Measurements from ENCODE around the gene ADAMTS2. TPM values are rescaled to one million over a fixed set of nuclear protein-coding genes. Genes with fewer than 3 reads are reported as not detected.

Gene ADAMTS2
- total RNA-seq, 4 donors from 2014 or later = 2.3 to 10.6 (median 3.0) TPM

GRCh38 chr5:179153921-179154345, 191.3 kb downstream of the ADAMTS2 start:
- 93% methylated on average over 7 to 16 of the region's 22 CpGs for WGBS, 2 donors

DNA sequence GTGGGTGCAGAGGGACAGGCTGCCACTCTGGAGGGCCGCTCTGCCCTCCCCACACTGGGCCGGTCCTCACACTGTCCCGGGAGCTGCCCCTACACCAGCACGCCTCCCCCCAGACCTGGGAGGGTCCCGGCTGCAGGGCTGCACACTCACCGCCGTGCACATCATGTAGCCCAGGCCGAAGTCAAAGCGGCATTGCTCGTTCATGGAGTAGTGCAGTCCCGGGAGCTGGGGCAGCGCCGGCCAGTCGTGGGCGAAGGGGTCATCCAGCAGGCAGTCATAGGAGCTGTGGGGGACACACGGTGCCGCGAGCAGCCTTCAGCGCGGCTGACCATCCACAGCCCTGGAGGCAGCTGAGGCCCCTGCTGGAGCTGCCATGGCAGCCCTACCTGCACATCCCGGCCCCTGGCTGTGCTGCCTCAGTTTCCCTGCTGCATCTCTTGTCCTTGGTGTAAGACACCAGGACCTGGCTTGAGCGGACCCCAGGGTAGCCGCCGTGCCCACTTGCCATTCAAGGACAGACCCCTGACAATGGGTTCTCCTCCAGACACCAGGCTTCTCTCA, 191.8 kb downstream of the ADAMTS2 start:
- H3K4me3 ChIP-seq (ENCODE audit: low read depth, poor library complexity, severe bottlenecking) = no peak overlapping the region
- no peak for DNase-seq (ENCODE audit: low spot score in 2 of 2)
- TF ChIP-seq POLR2A (IDR thresholded peaks at IDR 0.05) = no peak
- no peak for TF ChIP-seq CTCF (IDR thresholded peaks at IDR 0.05)
- WGBS, 2 donors = 90 to 95% methylated on average over 14 to 19 of the region's 24 CpGs
- intact Hi-C loops (cut with DNase I; ENCODE audit: low total_unique reads) = no loop called here

More at GRCh38 chr5:179153921-179154345, 191.3 kb downstream of the ADAMTS2 start:
- no peak for TF ChIP-seq CTCF (IDR thresholded peaks at IDR 0.05)
- no peak for TF ChIP-seq POLR2A (IDR thresholded peaks at IDR 0.05)
- no peak overlapping the region for H3K4me3 ChIP-seq (ENCODE audit: low read depth, poor library complexity, severe bottlenecking)
- no peak for DNase-seq (ENCODE audit: low spot score in 2 of 2)
- intact Hi-C loops (cut with DNase I; ENCODE audit: low total_unique reads) = no loop called here

DNA sequence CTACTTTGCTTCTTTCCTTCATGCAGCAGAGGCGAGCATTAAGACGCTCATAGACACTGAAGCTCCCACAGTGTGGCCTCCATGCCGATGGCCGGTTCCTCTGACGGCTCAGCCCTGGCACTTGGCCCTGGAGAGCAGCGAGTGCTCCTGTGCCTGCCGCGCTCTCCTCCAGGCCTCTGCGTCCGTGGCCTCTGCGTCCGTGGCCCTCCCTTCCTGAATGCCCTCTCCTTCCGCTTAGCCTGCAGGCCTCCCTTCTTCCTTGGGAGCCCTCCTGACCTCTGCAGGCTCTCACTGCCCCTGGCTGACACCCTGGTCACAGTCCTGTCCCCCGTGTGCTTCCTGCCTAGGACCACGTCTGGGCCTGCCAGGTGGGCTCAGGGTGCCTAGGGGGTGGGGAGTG, 192.3 kb downstream of the ADAMTS2 start:
- no peak for TF ChIP-seq CTCF (IDR thresholded peaks at IDR 0.05)
- TF ChIP-seq POLR2A (IDR thresholded peaks at IDR 0.05) = no peak
- intact Hi-C loops (cut with DNase I; ENCODE audit: low total_unique reads) = no loop called here
- DNase-seq (ENCODE audit: low spot score in 2 of 2) = no peak
- H3K4me3 ChIP-seq (ENCODE audit: low read depth, poor library complexity, severe bottlenecking) = no peak overlapping the region
- 95% methylated on average over 15 of the region's 15 CpGs for WGBS, 2 donors

GRCh38 chr5:179152144-179152895, 192.9 kb downstream of the ADAMTS2 start:
- WGBS, 2 donors = 87 to 89% methylated on average over 13 to 18 of the region's 18 CpGs
- DNase-seq (ENCODE audit: low spot score in 2 of 2) = no peak
- intact Hi-C loops (cut with DNase I; ENCODE audit: low total_unique reads) = no loop called here
- H3K4me3 ChIP-seq (ENCODE audit: low read depth, poor library complexity, severe bottlenecking) = no peak overlapping the region
- TF ChIP-seq CTCF (IDR thresholded peaks at IDR 0.05) (no peak), POLR2A (IDR thresholded peaks at IDR 0.05) (no peak)

DNA sequence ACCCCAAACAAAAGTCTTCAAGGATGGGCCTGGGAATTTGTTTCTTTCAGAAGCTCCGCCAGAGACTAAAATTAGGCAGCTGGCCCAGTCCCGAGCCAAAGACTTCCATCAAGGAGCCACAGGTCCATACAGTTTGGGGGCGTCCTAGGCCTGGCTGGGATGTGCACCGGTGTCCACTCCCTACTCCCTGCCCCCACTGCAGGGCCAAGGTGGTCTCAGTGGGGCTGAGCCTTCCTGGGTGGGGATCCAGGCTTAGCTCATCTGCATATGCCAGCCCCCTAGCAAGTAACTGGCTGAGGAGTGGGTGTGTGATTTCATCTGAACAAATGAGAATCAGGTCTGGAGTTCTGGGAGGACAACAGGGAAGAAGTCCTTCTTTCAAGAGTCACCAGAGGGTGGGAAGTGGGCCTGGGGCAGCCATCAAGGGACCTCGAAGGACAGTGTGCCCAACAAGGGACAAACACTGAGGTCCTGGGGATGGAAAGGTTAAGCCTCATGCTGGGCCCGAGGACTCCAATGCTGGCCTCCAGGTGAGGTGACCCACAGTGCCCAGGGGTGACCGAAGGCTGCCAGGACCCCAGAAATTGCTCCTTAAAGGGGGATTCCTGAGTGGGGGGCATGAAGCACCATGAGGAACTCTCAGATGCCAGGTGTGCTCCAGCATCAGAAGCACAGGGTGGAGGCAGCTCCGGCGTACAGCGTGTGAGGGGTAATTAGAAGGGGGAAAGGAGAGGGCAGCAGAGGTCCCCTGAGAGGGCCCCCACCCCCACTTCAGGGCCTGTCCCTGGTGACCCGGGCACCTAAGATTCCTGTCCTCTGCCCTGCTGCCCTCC, 193.8 kb downstream of the ADAMTS2 start:
- DNase-seq (ENCODE audit: low spot score in 2 of 2) = no peak
- intact Hi-C loops (cut with DNase I; ENCODE audit: low total_unique reads) = no loop called here
- TF ChIP-seq CTCF (IDR thresholded peaks at IDR 0.05) = no peak
- no peak for TF ChIP-seq POLR2A (IDR thresholded peaks at IDR 0.05)
- 91 to 92% methylated on average over 11 of the region's 11 CpGs for WGBS, 2 donors
- H3K4me3 ChIP-seq (ENCODE audit: low read depth, poor library complexity, severe bottlenecking) = no peak overlapping the region

Data from lower leg skin (tissue), 4 donors.